Measurements from ENCODE around the gene SLC7A4.
"Not testable (repeated sequence)": the region's sequence is repeated elsewhere in the genome, so short reads cannot be mapped to it uniquely, and the experiment has no call there.

Gene SLC7A4

GRCh38 chr22:21012446-21013407 is 19.6 kb downstream of the SLC7A4 start:
- TF ChIP-seq, protein P1, sequence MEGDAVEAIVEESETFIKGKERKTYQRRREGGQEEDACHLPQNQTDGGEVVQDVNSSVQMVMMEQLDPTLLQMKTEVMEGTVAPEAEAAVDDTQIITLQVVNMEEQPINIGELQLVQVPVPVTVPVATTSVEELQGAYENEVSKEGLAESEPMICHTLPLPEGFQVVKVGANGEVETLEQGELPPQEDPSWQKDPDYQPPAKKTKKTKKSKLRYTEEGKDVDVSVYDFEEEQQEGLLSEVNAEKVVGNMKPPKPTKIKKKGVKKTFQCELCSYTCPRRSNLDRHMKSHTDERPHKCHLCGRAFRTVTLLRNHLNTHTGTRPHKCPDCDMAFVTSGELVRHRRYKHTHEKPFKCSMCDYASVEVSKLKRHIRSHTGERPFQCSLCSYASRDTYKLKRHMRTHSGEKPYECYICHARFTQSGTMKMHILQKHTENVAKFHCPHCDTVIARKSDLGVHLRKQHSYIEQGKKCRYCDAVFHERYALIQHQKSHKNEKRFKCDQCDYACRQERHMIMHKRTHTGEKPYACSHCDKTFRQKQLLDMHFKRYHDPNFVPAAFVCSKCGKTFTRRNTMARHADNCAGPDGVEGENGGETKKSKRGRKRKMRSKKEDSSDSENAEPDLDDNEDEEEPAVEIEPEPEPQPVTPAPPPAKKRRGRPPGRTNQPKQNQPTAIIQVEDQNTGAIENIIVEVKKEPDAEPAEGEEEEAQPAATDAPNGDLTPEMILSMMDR (IDR thresholded peaks at IDR 0.05; ENCODE audit: low read depth, low read length), result no peak
- no peak for DNase-seq (ENCODE audit: low read depth in 2 of 2)
- no peak overlapping the region for H3K4me3 ChIP-seq (replicated peaks in 1 of 2; ENCODE audit: low read depth in 2 of 2, low read length in 2 of 2)

DNA sequence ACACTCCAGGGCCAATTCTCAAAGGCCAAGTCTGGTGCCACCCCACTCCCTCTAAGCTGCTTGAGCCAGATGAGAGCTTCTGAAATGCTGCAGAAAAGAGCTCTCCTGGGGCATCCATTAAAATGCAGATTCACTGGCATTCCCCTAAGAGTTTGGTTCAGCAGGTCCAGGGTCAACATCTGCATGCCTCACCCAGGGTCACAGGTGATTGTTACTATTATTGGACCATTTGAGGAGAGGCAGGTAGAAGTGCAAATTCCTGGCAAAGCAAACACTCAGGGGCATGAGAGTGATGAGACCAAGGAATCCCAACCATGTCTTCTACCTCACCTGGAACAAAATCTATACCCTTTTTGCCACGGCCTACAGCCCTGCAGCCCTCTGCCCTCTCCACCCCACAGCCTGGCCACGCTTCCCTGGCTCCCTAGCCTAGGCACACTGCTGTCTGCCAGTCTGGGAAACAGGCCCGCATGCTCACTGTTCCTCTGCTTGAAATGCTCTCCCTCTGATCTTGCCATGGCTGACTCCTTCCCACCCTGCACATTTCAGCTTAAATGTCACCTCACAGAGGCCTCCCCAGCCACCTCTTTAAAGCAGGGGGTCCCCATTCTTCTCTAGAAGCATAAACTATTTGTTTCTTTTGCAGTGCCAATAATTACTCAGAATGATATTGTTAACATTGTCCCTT is 21.8 kb downstream of the SLC7A4 start:
- TF ChIP-seq, protein P1 (IDR thresholded peaks at IDR 0.05; ENCODE audit: low read depth, low read length), result no peak
- no peak for DNase-seq (ENCODE audit: low read depth in 2 of 2)
- no peak overlapping the region for H3K4me3 ChIP-seq (replicated peaks in 1 of 2; ENCODE audit: low read depth in 2 of 2, low read length in 2 of 2)

DNA sequence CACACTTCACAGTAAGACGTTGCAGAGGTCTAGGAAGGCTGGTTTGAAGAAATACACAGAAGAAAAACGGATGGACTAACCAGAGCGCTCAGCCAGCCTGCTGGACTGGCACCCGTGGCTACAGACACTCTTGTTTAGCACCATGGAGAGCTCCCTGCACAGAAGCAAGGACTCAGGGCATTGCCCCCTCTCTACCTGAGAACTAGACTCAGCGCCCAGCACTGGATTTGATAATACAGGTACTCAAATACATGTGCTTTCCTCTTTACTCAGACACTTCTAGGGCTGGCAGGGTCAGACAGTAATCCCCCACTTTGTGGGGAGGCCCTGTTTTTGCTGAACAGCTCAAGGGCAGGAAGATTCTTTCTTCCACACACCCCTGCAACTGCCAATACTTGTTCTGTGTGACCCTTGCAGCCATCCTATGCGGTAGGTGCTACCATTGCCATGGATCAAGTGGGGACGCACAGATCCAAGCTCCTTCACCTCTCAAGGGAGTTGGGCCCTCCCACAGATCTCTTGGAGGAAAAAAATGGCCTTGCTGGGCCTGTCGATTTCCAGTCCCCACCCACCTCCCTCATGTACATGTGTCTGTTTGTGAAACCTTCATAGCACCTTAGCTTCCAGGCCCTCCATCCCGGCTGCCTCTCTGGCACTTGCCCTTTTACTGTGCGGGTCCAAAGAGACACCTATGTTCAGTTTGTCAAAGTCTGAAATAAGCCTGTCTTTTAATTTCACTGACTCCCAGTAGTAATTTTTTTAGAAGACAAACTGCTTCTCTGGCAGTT is 22.5 kb downstream of the SLC7A4 start:
- peak; percentile 53 to 59 for DNase-seq (ENCODE audit: low read depth in 2 of 2)
- TF ChIP-seq, protein P1 (IDR thresholded peaks at IDR 0.05; ENCODE audit: low read depth, low read length), result no peak

GRCh38 chr22:21009208-21009607 is 23.2 kb downstream of the SLC7A4 start:
- H3K4me3 ChIP-seq (replicated peaks in 1 of 2; ENCODE audit: low read depth in 2 of 2, low read length in 2 of 2); DNase-seq (ENCODE audit: low read depth in 2 of 2): not testable (repeated sequence)

More for the DNA sequence above, 22.5 kb downstream of the SLC7A4 start:
- H3K4me3 ChIP-seq (replicated peaks in 1 of 2; ENCODE audit: low read depth in 2 of 2, low read length in 2 of 2), result no peak overlapping the region

DNA sequence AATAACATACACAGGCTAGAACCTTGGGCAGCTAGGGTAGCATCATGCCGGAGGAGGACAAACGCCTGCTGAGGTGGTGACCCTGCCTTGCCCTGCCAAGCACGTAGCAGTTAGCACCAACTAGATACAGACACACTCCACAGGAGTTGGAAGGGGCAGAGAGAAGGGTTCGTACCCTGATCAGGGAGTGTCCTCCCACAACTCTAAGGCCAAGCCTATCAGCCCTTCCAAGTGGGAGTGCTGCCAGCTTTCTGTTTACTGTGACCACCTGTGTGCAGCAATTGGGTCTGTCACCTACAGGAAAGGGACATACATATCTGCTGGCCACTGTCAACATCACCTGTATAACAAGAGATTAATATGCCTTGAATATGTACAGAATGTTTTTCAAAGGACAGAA is 28.6 kb downstream of the SLC7A4 start:
- H3K4me3 ChIP-seq (replicated peaks in 1 of 2; ENCODE audit: low read depth in 2 of 2, low read length in 2 of 2), result no peak overlapping the region
- no peak for DNase-seq (ENCODE audit: low read depth in 2 of 2)
- TF ChIP-seq, protein P1 (IDR thresholded peaks at IDR 0.05; ENCODE audit: low read depth, low read length), result no peak

DNA sequence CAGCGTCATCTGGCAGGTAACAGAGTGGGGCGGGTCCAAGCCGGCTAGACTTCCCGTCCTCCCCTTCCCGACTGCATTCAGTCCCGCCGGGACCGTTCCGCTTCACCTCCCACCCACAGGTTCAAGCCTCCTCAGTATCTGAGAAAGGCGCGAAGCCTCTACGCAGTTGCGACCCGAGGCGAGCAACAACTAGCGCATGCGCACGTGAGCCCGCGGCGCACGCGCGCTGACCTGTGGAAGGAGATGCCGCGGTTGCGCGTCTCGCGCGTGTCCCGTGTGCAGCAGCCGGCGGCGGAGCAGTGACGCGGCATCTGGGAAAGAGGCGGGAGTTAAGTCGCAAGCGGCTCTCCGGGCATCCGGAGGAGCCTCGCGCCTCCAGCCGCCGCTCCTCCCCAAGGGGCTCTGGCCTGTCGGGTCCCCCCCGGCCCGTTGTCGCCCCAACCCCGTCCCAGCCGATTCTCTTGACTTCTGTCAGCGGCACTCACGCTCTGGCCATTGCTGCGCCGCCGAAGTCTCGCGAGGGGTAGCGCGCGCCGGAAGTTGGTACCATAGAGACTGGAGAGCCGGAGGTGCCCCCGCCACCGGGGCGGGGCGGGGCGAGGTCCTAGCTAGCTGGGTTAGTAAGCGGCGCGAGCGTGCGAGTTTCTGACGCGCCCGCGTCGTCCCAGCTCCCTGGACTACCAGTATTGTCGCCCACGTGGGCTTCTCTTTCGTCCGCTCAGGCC is 30.6 kb downstream of the SLC7A4 start, which contains the start of gene THAP7:
TSS of gene THAP7 (minus strand) at position 518 of the 725 bp plus-strand sequence. CDS start at position 311, 207 bp downstream.
- peak within 1 kb of the TSS; percentile 80 to 84 for H3K4me3 ChIP-seq (replicated peaks in 1 of 2; ENCODE audit: low read depth in 2 of 2, low read length in 2 of 2)
- DNase-seq (ENCODE audit: low read depth in 2 of 2), result peak; percentile 96
- TF ChIP-seq, protein P1 (IDR thresholded peaks at IDR 0.05; ENCODE audit: low read depth, low read length), result no peak
